ENCODE results near the gene ACTG2. TPM values are rescaled to one million over a fixed set of nuclear protein-coding genes. Genes with fewer than 3 reads are reported as not detected.

The ACTG2 gene
- total RNA-seq, 1 donor: 59.6 TPM

DNA sequence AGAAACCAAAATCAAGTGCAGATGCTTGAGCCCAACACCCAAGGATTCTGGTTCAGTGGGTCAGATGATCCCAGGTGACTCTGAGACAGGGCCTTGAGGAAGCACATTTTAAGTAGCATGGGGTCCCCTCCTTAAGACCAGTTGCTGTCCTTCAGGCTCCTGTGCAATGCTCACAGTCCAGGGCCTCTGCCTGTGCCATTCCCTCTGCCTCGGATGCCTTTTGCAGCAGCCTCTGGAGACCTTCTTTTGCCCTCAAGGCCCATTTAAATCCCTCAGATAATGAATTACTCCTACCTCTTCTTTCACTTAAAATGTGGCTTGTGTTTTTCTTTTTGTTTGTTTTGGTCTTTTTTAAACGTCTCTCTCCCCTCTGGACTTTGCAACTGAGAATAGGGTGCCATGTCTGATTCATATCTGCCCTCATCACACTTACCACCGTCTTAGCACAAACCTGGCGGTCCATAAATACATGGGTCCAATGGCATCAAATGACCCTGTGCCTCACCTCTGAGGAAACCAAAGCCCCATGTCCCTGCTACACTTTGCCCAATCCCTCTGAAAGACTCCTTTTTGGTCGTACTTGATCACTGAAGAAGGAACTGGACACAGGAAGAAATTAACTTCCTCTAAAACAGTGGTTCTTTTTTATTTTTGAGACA is 14.2 kb downstream of the ACTG2 start:
- TF ChIP-seq, protein P1, sequence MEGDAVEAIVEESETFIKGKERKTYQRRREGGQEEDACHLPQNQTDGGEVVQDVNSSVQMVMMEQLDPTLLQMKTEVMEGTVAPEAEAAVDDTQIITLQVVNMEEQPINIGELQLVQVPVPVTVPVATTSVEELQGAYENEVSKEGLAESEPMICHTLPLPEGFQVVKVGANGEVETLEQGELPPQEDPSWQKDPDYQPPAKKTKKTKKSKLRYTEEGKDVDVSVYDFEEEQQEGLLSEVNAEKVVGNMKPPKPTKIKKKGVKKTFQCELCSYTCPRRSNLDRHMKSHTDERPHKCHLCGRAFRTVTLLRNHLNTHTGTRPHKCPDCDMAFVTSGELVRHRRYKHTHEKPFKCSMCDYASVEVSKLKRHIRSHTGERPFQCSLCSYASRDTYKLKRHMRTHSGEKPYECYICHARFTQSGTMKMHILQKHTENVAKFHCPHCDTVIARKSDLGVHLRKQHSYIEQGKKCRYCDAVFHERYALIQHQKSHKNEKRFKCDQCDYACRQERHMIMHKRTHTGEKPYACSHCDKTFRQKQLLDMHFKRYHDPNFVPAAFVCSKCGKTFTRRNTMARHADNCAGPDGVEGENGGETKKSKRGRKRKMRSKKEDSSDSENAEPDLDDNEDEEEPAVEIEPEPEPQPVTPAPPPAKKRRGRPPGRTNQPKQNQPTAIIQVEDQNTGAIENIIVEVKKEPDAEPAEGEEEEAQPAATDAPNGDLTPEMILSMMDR (IDR thresholded peaks at IDR 0.05; ENCODE audit: insufficient read depth, low read depth, low read length): no peak
- DNase-seq (ENCODE audit: low read depth): no peak
- H3K4me3 ChIP-seq (ENCODE audit: low read depth, low read length): no peak overlapping the region

DNA sequence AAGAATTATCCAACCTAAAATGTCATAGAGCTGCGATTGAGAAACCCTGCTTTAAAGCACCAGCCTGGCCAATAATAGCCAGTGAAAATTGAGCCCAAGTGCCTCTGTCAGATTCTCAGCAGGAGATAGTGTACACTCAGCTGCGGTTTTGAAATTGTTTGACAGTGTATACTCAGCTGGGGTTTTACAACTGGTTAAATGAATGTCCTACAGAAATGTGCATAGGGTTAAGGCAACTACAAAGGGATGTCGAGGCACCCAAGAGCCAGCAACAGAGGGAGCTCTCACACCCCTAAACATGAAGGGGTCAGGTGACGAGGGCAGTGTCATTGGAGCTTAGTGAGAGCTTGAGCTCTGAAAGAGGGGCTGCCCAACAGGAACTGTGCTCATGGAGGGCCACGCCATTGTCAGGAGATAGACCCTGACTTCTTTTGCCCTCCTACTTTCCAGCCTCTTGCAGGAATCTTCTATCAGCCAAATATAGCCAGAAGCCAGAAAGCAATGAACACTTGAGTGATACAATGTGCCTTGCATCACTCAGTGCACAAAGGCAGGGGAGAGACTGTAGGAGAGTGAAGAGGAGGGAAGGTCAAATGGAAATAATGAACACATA is 15.1 kb downstream of the ACTG2 start:
- DNase-seq (ENCODE audit: low read depth): peak; percentile 47
- TF ChIP-seq, protein P1 (IDR thresholded peaks at IDR 0.05; ENCODE audit: insufficient read depth, low read depth, low read length): peak; percentile 37

GRCh38 chr2:73908689-73909652 is 16.2 kb downstream of the ACTG2 start:
- DNase-seq (ENCODE audit: low read depth): no peak
- H3K4me3 ChIP-seq (ENCODE audit: low read depth, low read length): no peak overlapping the region
- TF ChIP-seq, protein P1 (IDR thresholded peaks at IDR 0.05; ENCODE audit: insufficient read depth, low read depth, low read length): no peak

More for the DNA sequence above, 15.1 kb downstream of the ACTG2 start:
- H3K4me3 ChIP-seq (ENCODE audit: low read depth, low read length): no peak overlapping the region

- H3K4me3 ChIP-seq (ENCODE audit: low read depth, low read length): no peak overlapping the region
- DNase-seq (ENCODE audit: low read depth): no peak
- TF ChIP-seq, protein P1 (IDR thresholded peaks at IDR 0.05; ENCODE audit: insufficient read depth, low read depth, low read length): no peak
Measured at GRCh38 chr2:73910873-73911547, 18.2 kb downstream of the ACTG2 start.

- TF ChIP-seq, protein P1 (IDR thresholded peaks at IDR 0.05; ENCODE audit: insufficient read depth, low read depth, low read length): no peak
- H3K4me3 ChIP-seq (ENCODE audit: low read depth, low read length): no peak overlapping the region
- DNase-seq (ENCODE audit: low read depth): no peak
Measured at GRCh38 chr2:73911548-73912208, 18.9 kb downstream of the ACTG2 start.

All from fibroblast of villous mesenchyme (primary cell).